ELR (cell line): ENCODE results near the gene C11orf58.

Source experiments
- DNase-seq: peaks from one replicate; pipeline ENCODE4 v3.0.0-alpha.2; 2015; ENCODE audit warnings: low read depth

The C11orf58 gene

DNA sequence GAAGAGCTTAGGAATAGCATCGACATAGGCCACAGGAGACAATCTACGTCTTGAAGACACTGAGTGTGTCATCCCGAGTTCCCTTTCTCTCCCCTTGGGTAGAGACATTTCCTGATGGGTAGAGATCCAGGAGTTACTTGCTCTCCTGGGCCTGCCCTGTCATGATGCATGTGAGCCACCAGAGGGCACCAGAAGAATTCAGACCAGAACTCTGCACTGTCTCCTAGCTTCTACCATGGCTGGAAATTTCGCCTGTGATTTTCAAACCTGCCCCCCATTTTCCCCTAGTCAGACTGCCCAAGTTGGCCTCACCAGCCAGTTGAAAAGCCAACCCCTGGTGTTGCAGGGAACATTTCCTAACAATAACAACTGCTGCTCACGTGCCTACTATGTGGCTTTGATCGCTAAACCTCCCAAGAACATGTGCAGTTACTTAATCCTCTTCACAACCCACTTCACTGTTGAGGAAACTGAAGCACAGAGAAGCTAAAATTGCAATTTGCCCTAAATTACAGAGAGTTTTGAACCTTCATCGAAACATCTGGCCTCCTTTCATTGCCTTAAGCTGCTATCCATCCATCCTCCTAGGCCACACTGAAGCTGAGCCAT is 47.2 kb downstream of the C11orf58 start:
- peak; percentile 78 for DNase-seq

DNA sequence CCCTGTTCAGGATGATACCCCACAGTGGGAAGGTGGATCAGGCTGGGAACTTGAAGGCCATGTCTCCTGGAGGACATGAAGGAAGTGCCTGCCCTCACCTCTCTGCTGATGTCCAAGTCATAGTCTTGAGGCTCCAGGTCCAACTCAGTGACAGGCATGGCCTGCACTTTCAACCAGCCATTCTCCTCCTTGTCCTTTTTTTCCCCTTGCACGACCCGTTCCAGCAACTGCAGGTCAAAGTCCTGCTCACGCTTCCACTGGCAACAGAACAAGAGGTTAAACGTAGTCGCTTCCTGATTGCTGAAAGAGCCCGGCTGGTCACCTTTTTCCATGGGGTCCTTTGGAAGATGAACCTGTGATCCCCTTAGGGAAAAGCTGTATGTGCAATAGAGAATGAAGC is 47.7 kb downstream of the C11orf58 start:
- DNase-seq: no peak

DNA sequence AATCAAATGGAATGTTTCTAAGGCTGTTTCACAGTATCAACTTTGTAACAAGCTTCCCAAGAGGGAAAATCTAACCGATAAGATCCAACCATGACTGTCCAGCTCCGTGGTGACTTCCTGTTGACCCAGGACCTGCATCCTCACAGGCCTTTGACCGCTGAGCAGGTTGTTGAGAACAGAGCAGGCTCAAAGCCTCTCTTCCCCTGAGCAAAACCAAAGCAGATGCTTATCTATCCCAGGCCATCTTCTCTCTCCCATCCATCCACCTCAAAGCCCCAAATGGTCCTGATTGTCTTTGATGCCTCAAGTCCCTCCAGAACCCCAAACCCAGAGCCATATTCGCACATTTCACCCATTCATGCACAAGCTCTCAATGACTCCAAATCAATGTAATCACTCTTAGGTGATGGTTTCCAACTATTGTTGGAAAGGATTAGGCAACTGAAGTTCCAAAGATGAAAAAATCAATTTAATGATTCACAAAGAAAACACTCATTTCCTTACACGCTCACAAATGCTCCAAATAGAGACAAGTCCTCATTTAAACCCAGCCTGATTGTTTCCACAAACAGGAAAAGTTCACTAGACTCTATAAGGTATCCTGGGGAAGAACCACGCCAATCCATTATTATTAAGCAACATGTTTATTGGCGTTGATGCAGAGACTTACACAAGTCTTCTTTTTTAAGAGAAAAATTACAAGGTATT is 48.7 kb downstream of the C11orf58 start:
- DNase-seq: peak; percentile 25

DNA sequence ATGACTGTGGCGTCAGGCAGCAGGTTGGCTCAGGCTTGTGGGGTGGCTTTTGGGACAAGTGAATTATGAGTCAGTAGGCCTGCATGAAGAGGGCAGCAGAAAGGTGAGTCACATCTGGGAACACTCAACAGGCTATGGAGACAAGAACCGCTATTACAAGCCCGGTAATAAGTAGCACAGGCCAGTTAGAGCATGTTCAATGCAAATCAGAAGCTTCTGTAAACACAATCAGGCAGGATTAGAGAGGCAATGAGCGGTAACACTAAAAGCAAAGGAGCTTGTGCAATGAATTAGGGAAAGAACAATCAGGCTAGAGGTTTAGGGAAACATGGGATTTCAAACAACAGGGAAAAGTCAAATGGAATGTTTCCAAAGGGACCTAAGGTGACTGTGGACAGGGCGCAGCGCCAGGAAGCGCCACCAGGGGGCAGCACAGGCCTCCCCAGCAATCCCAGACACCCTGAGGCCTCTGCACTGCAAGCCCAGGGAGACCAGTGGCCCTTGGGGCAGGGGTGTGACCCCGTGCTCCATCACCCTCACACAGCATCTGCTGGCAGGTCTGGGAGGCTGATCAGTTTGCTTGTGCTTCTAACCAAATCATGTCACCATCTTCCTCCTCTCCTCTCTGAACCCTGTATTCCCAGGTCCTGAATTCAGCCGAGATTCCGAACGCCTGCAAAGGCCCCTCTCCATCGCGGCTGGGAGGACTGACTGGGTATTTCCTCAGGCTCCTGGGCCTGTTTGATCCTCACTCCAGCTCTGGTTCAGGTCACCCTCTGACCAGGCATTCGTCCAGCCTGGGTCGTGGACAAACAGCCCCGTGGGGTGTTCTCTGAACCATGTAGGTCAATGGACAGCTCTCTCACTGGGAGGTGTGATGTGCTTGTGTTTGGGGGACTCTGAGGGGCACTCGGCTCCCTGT is 50.0 kb downstream of the C11orf58 start:
- peak; percentile 78 for DNase-seq

DNA sequence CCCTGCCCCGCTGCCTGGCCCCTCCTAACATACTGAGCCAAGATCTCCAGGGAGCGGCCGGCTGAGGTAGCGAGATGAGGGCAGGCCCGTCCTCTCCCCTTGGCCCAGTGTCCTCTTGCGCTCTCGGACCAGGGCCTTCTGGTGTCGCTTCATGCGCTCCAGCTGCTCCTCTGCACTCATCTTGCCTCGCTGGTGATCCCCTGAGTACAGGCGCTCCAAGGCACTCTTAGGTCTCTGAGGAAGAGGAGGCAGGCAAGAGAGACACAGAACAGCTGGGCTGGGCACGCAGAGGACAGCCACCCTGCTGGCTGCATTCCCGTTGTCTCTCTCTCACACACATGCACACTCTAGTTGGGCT is 50.6 kb downstream of the C11orf58 start:
- no peak for DNase-seq

DNA sequence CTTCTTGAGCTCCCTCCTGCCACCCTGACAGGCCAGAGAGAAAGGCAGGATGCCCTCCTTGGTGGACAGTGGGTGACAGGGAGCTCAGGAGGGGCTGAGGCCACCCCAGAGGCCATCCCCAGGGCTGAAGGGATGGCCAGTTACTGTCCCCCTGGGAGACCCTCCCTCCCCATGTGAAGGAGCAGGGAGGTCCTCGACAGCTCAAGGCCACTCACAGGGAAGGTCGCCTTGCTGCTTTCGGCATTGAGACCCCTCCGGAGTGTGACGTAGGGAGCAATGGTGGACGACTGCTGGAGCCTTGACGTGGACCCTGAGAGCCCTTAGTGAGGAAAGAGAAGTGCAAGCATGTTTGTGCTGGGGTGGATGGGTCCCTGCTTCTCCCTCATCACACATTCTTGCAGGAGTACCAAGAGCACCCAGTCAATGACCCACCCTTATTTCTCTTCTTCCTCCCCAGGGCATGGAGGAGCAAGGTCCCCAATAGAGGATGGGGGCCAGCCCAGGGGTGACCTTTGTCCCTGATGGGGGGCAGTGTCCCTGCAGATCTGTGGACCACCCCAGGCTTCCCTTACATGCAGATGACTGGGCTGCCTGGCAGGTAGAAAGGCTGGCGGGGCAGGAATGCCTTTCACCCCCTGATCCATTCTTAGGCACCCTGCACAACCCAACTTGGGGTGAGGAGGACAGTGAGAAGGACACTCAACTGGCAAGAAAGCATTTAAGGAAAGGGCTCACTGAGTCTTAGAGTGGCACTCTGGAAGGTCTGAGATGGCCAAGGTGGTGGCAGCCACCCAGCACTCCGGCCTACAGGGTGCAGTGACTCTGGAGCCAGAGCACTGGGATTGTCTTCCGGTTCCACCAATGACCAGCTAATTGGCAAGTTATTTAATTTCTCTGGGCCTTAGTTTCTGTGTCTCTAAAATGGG is 51.4 kb downstream of the C11orf58 start:
- no peak for DNase-seq

DNA sequence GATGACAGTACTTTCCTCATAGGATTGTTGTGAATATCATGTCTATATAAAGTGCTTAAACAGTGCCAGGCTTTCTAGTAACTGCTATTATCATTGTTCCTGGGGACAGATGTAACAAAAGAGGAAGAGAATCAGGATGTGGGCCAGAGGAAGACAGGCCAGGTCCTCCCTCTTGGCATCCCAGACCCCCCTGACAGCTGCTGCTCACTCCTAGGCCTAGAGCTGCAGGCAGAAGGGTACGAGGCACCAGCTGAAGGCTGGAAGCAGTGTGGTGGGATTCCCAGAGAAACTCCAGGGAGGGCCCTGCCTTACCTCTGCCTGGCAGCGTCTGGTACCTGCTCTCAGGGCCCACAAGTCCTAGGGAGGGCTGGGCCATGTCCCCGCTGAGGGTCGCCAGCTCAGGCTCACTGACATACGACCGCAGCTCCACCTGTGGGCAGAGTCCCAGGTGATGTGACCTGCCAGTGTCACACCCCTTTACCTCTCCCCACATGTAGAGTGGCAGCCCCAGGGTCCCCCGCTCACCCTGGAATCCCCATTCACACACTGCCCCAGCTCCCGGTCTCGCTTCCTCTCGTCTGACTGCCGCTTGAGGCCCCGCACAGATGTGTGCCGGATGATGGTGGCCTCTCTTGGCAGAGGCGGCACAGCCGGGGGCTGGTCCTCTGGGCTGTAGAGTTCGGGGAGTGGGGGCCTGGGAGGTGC is 52.2 kb downstream of the C11orf58 start:
- DNase-seq: no peak

DNA sequence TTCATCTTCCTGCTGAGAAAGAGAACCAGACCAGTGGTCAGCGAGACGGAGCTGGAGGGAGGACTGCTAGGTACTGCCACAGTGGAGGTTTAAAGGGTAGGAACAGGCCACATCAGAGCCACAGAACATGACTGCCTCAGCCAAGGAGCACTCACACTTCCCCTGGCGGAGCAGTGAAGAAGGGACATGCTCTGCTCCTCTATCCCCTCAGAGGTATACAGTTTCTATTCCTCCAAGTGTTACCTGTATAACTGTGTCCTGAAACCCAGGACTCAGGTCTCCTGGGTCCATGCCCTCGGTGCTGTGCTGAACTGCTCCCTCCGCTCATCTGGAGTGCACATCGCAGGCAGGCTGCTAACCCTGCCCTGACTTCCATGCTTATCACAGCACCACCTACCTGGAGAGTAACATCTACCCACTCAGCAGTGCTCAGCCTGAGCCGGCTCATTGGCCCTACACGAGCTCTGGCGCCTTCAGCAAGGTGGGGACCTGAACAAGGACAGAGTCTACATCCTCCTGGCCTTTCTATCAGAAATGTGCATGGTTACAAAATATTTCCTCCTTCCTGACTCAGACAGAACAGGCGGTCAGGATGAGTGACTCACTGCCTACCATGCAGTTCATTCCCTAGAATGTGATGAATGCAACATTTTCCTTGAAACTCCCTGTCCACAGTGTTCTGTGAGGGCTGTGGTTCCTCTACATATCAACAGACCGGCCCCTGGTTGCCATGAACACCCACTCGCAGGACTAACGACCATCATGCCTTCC is 52.9 kb downstream of the C11orf58 start:
- DNase-seq: peak; percentile 94

DNA sequence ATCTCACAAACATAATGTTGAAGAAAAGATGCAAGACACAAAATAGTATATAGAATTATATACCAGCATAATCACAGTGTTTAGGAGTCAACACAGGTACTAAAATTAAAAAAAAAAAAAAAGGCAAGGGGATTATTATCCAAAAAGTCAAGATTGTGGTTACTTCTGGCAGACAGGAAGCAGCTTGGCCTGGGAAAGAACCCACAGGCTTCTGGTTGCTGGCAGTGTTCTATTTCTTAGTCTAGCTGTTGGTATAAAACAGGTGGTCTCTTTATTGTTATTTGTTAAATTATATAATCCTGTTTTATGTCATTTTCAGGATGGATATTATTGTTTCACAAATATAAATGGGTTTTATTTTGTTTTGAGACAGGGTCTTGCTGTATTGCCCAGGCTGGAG is 54.0 kb downstream of the C11orf58 start:
- DNase-seq: peak; percentile 23

DNA sequence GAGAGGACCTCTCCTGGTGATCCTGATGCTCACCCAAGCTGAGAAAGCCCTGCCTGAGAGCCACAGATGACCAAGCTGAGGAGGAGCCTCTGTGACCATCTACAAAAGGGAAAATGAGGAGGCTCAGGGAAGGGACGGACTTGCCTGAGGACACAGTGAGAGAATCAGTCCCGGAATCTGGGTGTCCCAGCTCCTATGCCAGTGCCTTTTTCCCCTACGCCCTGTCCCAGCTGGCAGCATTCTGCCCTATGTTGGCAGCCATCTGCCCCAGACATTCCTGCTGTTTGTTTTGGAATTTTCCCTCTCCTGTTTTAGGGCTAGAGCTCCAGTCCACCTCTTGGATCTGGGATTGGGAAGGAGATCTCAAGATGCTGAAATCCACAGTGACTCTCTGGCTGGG is 54.6 kb downstream of the C11orf58 start:
- DNase-seq: no peak

DNA sequence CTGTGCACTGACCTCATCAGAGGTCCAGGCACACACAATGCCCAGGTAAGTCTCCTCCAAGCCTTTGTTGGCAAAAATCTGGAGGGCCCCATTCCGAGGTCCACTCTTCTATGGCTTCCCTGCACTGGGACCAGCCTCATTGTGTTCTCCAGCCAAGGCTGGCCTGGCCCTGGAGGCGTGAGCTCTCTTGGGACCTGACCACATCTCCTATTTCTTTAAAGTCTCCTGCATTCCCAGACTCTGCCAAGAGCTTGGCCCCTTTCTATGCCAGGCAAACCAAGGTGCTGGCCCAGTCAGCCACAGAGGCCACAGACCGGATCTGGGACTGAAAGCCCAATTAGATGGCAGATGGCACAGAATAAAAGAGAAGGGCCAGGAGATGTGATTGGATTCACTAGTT is 55.1 kb downstream of the C11orf58 start:
- no peak for DNase-seq

DNA sequence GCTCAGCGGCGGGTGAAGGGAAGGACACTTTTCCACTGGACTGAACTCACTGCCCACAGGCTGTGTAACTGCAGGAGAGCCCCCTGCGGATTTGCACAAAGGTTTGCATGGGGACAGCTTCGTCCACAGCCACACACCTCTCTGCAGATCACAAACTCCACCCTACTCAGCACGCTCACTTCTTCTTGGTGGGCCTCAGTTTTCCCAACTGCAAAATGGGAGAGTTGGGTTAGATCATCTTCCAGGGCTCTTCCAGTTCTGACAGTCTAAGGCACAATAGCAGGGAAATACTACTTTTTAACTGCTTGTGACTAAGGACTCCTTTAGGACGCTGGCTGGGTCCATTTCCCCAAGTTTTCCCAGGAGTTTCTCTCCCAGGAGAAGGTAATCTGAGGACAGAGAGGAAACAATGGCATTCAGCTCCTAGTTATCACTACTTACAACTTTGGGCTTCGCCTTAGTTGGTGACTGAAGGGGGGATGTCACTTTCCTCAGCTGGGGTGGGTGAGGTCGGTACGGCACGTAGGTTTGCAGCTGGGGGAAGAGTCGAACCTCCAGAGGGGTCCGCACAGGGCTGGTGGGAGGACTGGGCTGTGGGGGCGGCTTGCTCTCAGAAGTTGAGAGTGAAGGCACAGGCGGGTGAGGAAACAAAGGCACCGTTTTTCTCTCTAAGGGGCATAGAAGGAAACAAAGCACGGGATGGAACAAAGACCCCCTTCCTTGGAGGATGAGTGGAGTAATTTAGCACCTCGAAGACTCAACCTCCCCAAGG is 55.8 kb downstream of the C11orf58 start:
- no peak for DNase-seq

DNA sequence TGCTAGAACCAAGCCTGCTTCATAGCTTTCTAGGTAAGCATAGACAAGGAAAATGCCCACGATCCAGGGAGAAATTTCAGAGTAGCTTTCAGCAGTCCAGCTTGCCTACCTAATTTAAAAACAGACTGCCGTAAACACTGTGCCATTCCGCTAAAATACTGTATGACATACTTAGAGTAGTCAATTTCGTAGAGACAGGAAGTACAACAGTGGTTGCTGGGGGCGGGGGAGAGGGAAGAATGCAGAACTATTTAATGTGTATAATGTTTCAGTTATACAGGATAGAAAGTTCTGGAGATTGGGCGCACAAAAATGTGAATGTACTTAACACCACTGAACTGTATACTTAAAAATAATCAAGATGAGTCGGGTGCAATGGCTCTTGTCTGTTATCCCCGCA is 56.7 kb downstream of the C11orf58 start:
- DNase-seq: no peak

DNA sequence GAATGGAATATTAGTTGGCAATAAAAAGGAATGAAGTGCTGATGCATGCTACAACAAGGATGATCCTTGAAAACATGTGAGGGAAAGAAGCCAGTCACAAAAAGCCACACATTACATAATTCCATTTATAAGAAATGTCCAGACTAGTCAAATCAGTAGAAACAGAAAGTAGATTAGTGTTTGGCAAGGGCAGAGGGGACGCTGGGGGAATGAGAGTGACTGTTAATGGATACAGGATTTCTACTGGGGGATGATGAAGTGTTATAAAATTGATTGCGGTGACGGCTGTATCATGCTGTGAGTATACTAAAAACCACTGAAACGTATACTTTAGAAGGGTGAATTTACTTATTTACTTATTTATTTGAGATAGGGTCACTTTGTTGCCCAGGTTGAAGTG is 57.9 kb downstream of the C11orf58 start:
- no peak for DNase-seq

DNA sequence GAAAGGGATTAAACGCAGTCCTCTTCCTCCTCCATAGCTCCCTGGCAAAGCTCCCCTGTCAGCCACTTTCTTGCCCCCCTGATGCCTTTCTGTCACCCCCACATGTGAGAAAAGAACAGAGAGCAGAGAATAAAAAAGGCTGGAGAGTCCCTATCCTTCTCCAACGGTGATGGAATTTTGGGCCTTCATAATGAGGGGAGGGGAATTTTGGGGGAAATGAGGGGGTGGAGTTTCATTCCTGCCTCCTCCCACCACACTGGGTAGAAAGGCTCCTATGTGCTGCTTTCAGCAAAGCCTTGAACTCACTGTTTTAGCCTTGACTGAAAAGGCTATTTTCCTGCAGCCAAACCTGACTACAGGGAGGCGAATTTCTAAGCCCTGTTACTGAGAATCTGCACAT is 59.3 kb downstream of the C11orf58 start:
- DNase-seq: no peak

DNA sequence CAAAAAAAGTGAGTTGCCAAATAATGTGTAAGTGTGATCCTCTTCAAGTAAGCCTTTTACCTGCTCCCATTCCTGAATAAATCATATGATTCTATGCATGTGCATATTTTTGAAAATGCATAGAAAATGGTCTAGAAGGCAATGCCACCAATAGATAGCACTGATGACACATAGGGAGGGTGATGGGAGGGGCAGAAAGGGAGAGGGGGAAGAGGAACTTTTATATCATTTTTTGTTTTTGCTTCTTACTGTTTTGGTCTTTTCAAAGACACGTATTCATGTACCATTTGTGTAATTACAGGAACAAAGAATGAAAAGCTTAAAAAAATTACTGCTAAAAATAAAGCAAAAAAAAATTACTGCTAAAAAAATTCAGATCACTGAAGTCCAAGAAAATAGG is 60.8 kb downstream of the C11orf58 start:
- DNase-seq: no peak

DNA sequence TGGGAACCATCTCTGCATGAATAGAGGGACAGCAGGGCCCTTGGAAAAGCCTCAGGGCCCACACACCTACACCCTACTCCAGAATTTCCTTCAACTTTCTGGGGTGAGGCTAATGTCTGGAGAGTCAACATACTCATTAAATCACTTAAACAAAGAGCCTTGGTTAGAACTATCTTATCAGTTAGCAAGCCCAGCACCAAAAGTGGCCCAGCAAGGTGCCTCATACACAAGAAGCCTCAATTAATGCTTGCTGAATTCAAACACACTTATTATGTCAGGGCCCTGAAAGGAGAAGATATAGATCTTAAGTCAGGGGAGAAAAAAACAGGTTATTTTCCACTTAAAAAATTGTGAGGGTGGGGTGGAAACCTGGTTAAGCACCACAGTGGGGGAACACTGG is 61.4 kb downstream of the C11orf58 start:
- no peak for DNase-seq

DNA sequence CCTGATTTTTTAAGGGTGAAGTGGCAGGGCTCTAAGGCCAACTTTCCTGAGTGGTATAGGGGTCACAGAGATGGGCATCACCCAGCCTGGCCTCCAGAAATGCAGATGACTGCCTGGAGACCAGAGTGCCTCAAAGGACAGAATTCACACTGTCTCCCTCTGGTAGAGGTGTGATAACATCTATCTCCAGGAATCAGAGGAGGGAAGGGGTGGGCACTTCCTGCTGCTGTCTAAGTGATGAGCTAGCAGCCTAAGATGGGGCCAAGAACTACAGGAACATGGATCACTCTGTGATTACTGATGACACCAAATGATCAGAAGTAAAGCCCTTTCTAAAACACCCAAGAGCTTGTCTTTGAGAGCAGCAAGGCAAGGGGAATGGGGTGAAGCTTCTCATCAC is 61.9 kb downstream of the C11orf58 start:
- no peak for DNase-seq

DNA sequence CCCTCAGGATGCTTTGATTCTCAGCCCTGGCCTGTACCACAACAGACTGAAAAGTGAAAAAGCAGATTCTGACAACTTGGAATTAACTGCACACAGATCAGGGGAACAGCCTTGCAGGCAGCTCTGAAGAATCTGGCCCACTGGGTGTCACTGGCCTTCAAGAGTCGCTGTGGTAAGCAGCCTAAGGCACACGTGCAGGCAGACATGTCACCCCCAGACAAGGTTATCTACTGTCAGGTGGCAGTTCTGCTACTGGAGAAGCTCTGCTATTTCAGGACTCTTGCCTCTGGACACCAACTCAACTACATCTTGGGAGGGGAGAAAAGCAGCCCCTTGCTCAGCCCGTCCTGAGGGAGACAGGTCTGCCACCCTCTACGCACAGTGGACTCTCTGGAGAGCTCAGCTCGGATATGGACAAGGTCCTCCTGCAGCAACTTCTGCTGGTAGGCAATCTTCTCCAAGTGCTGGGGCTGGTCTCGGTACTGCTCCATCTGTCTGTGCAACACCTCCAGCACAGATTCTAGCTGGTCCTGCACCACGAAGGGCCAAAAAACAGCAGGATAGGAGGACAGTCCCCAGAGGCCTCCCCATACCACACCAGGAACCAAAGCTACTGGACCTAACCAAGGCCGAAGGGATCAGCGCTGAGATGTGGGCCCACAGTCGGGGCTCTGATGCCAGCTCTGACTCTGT is 63.0 kb downstream of the C11orf58 start:
- no peak for DNase-seq
